HepG2 (cell line): ENCODE data around the gene THBS2. TPM values are rescaled to one million over a fixed set of nuclear protein-coding genes. Genes with fewer than 3 reads are reported as not detected.

Experiments used
- ATF6 ChIP-seq: sonication (generic); formaldehyde crosslinking; conservative IDR thresholded peaks from 2 replicates; pipeline ENCODE4 v1.4.0; 2020; ENCODE audit warnings: missing genetic modification reagents
- ATM ChIP-seq: fragments of 450-650 bp; IDR thresholded peaks from 2 replicates; pipeline ENCODE4 v1.7.1; 2017; ENCODE audit warnings: mild to moderate bottlenecking, borderline replicate concordance
- CBFB ChIP-seq: sonication (generic); formaldehyde crosslinking; IDR thresholded peaks from 2 replicates; pipeline ENCODE4 v1.4.0; 2020; ENCODE audit warnings: missing genetic modification reagents
- DBP ChIP-seq: sonication (generic); formaldehyde crosslinking; IDR thresholded peaks from 2 replicates; pipeline ENCODE4 v1.4.0; 2020; ENCODE audit warnings: missing genetic modification reagents; ENCODE audit errors: not compliant biosample characterization
- HOXA3 ChIP-seq: sonication (generic); formaldehyde crosslinking; IDR thresholded peaks from 2 replicates; pipeline ENCODE4 v1.5.0; 2020; ENCODE audit warnings: missing genetic modification reagents
- IKZF4 ChIP-seq: sonication (generic); formaldehyde crosslinking; IDR thresholded peaks from 2 replicates; pipeline ENCODE4 v1.5.1; 2020; ENCODE audit warnings: borderline replicate concordance, mild to moderate bottlenecking, low read depth, missing genetic modification reagents; ENCODE audit errors: not compliant biosample characterization
- MLX ChIP-seq: IDR thresholded peaks from 2 replicates; pipeline ENCODE4 v1.6.1; 2016
- MNT ChIP-seq: fragments of 450-650 bp; IDR thresholded peaks from 2 replicates; pipeline ENCODE4 v1.6.1; 2016
- MTA3 ChIP-seq: sonication (generic); formaldehyde crosslinking; IDR thresholded peaks from 2 replicates; pipeline ENCODE4 v1.4.0; 2020; ENCODE audit warnings: missing genetic modification reagents
- MXD3 ChIP-seq: IDR thresholded peaks from 2 replicates; pipeline ENCODE4 v1.6.1; 2016; ENCODE audit warnings: mild to moderate bottlenecking, missing biosample characterization, missing genetic modification reagents
- NFAT5 ChIP-seq: sonication (generic); formaldehyde crosslinking; IDR thresholded peaks from 2 replicates; pipeline ENCODE4 v1.4.0; 2020; ENCODE audit warnings: missing genetic modification reagents
- PTBP1 ChIP-seq: fragments of 200-400 bp; formaldehyde crosslinking; IDR thresholded peaks from 2 replicates; pipeline ENCODE4 v1.6.1; 2018; ENCODE audit warnings: low read length, low read depth; ENCODE audit not compliant: poor library complexity, severe bottlenecking
- ZKSCAN5 ChIP-seq: sonication (generic); formaldehyde crosslinking; IDR thresholded peaks from 2 replicates; pipeline ENCODE4 v1.5.1; 2020; ENCODE audit warnings: mild to moderate bottlenecking, missing genetic modification reagents
- ZNF20 ChIP-seq: sonication (generic); formaldehyde crosslinking; IDR thresholded peaks from 2 replicates; pipeline ENCODE4 v1.4.0; 2020; ENCODE audit warnings: mild to moderate bottlenecking, moderate library complexity, missing genetic modification reagents
- ZNF274 ChIP-seq: sonication (generic); formaldehyde crosslinking; IDR thresholded peaks from 2 replicates; pipeline ENCODE4 v1.5.1; 2020; ENCODE audit warnings: mild to moderate bottlenecking, missing genetic modification reagents
- ZNF773 ChIP-seq: sonication (generic); formaldehyde crosslinking; IDR thresholded peaks from 2 replicates; pipeline ENCODE4 v1.4.0; 2020; ENCODE audit warnings: missing genetic modification reagents, borderline replicate concordance
- polyA plus RNA-seq, 8 experiments: library from polyadenylated mRNA; depleted of rRNA in 3 of 8; stranded (reverse) in 7 of 8; unstranded in 1 of 8; fragments of >200 nt; fragmentation: Illumina TruSeq in 4 of 8; extraction: Trizol in 4 of 8; gene quantifications; 2 replicates each; pipeline versions ENCODE4 v1.2.1 to v1.2.3, GENCODE V29; 2011 to 2016; ENCODE audit warnings: low read depth in 4 of 8, missing spikeins in 1 of 8, mixed read lengths in 1 of 8; ENCODE audit not compliant: insufficient read depth in 1 of 8
- total RNA-seq, 5 experiments: library from RNA; depleted of rRNA; stranded (reverse); fragments of >200 nt; fragmentation: Illumina TruSeq; extraction: Trizol; gene quantifications; 2 replicates each; pipeline ENCODE4 v1.2.3, GENCODE V29; 2016; ENCODE audit warnings: low read depth in 1 of 5

Gene THBS2
- total and polyA plus RNA-seq, 2 of the 13 experiments (the other 11 are each of a cell fraction or from before 2014, with no cell fraction given) = 0.12 to 0.15 TPM

- TF ChIP-seq ZKSCAN5 (no peak), ZNF20 (CRISPR knock-in tag) (peak; percentile 80; the same call in 1 of the 2 replicates), DBP (CRISPR knock-in tag) (no peak), MTA3 (CRISPR knock-in tag) (no peak), MNT (no peak), PTBP1 (no peak), ATM (no peak), NFAT5 (CRISPR knock-in tag) (no peak), MLX (CRISPR knock-in tag) (peak; percentile 86), ATF6 (CRISPR knock-in tag) (no peak), CBFB (peak; percentile 83; the same call in 1 of the 2 replicates), HOXA3 (CRISPR knock-in tag) (peak; percentile 90), ZNF274 (CRISPR knock-in tag) (peak; percentile 80; the same call in 1 of the 2 replicates), ZNF773 (CRISPR knock-in tag) (no peak), MXD3 (CRISPR knock-in tag) (peak; percentile 27; the same call in 1 of the 2 replicates), IKZF4 (peak; percentile 43)
Observed at GRCh38 chr6:169292338-169293124, 38.9 kb upstream of the THBS2 start (continued).
